UCSD-AML1 (cell line): ENCODE data around the gene GDPD5.

Source experiments
- DNase-seq: peaks from one replicate; lab custom pipeline; 2025; ENCODE audit not compliant: unreplicated experiment; lab: John Stamatoyannopoulos, UW

The GDPD5 gene

GRCh38 chr11:75403983-75404658 is 121.6 kb downstream of the GDPD5 start:
- no peak for DNase-seq

DNA sequence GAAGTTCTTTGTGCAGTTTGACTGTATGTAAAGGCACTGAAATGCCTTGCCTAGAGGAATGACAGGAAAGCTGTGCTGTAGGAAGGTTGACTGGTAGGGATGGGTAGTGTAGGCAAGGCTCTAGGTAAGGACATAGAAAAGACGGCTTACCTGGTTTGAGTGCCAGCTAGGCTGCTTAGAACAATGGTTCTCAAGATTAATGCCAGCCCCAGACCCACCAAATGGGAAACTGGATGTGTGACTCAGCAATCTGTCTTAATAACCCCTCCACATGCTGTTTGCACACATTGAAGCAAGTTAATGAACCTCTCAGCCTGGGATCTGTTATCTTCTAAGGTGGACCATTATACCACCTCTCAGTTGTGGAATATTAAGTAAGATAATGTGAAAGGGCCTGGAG is 122.7 kb downstream of the GDPD5 start:
- no peak for DNase-seq

DNA sequence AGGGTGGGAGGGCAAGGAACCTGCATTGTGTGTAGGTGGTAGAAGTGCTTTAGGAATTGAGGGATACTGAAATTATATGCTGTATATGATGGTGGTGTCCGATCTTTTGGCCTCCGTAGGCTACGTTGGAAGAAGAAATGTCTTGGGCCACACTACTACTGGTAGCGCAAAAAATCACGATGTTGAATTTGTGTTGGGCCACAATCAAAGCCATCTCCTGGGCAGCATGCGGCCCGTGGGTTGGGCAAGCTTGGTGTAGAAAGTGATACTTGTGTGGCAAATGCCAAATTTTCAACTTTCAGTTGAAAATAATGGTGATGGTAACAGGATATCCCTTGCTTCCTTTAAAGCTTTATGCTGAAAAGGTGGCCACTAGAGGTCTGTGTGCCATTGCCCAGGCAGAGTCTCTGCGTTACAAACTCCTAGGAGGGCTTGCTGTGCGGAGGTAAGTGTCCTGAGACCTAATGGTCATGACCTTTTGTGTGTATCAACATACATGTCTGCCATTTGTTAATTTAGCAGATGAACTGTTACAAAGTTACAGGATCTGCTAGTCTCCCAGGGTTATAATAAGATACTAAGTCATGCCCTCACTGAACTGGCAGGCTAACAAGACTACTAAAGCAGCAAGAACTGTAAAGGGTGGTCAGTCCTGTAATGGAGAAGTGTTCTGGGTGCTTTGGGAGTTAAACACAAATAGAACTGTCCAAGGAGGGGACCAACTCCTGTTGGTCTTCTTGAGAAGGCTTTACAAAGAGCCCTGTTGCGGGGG is 123.6 kb downstream of the GDPD5 start:
- no peak for DNase-seq

DNA sequence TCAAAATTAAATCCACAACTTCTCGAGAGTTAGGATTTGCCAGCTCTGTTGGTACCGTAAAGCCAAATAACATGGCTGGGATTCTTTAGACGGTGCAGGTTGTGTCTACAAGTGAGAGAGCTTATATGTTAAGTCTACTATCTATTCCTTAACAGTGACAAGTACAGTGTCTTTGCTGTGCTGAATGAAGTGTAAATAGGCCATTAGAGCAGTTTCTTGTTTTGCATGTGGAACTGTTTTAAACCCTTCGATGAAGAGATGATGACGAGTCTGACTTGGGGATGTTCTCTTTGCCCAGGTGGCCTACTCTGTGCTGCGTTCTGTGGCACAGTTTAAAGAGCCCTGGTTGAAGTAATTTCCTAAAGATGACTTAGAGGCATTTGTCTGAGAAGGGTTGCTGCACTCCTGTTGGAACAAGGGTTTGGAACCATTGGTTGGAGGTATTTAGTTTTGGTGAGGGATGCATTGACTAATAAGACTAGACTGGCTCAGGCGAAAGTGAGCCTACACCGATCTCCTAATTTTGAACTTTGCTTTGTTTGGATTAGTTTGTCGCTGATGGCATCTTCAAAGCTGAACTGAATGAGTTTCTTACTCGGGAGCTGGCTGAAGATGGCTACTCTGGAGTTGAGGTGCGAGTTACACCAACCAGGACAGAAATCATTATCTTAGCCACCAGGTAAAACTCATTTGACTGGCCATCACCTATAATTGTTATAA is 125.4 kb downstream of the GDPD5 start:
- DNase-seq, result no peak

DNA sequence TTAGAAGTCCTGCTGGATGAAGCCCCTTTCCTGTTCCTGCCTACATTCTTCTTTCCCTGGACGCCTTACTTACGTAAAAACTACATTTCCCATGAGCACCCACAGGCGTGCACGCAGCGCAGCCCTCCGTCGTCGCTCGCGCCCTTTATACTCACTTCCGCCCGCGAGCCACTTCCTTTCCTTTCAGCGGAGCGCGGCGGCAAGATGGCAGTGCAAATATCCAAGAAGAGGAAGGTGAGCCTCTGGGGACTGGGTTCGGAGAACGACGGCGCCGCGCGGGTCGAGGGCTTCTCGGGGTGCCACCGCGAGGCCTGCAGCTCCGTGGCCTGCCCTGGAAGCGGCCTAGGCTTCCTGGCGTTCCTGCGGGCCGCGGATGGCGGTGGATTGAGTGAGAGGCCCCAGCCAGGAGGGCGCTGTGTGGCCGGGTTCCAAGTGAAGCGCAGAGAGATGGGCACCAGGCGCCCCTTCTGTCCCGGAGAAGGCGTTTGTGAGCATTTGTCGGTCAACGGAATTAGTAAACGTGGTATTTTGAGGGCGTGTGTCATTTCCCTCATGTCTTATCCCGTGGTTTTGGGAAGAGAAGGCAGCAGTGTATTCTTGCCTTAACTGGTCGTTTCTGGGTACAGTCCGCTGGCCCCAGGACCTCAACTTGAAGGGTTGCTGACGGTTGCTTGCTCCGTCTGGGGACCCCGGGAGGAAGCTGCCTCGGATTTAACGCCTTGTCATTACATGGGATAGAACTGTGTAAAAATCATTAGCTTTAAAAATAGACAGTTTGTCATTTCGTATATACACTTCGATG is 126.2 kb downstream of the GDPD5 start, which contains the start of gene RPS3:
TSS of gene RPS3 (plus strand) at position 175 of the 802 bp plus-strand sequence. CDS start at position 205, 30 bp downstream.
- DNase-seq, result peak; percentile 90

DNA sequence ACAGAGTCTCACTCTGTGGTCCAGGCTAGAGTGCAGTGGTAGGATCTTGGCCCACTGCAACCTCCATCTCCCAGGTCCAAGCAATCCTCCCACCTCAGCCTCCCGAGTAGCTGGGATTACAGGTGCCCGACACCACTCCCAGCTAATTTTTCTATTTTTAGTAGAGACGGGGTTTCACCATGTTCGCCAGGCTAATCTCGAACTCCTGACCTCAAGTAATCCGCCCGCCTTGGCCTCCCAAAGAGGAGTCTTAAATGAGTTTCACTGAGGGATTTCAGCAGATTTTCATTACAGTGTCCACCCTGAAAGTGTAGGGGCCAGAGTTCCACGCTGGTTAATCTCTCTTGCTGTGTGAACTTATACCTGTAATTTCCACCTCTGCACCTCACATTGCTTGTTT is 126.8 kb downstream of the GDPD5 start:
- DNase-seq, result no peak

GRCh38 chr11:75394085-75394840 is 131.5 kb downstream of the GDPD5 start:
- no peak for DNase-seq

DNA sequence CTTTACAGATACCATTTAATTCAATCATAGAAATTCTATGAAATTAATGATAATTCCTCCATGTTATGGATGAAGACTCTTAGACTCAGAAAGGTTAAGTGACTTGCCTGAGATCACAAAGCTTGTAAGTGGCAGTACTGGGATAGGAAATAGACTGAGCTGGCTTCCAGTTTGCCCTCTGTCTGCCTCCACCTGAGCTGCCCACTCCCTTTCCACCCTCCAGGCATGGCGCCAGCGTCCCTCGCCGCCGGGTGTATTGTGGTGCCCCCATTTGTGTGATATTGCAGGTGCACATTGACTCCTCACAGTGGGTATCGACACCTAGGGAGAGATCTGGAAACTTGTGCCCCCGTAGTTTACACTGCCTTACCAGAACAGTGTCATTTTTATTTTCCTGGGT is 135.8 kb downstream of the GDPD5 start:
- no peak for DNase-seq

GRCh38 chr11:75389276-75389605 is 136.5 kb downstream of the GDPD5 start:
- no peak for DNase-seq

GRCh38 chr11:75388386-75389275 is 137.1 kb downstream of the GDPD5 start:
- peak; percentile 65 for DNase-seq

DNA sequence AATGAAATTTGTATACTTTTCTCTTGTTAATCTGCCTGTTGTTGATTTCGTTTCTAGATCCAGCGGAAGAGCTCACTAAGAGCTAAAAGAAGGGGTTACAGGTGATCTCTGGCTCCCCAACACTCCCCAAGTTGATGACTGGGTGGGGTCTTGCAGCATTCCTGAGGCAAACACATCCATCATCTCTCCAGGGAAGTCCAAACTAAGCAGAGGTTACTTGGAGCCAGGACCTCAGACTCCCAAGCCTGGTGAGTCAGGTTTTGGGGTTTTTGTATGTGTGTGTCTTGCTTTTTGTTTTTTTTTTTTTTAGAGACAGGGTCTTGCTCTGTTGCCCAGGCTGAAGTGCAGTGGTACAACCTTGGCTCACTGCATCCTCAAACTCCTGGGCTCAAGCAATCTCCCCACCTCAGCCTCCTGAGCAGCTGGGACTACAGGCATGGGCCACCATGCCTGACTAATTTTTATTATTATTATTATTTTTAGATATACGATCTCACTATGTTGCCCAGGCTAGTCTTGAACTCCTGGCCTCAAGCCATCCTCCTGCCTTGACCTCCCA is 137.9 kb downstream of the GDPD5 start:
- DNase-seq, result no peak

- no peak for DNase-seq
Observed at GRCh38 chr11:75386942-75387630, 138.7 kb downstream of the GDPD5 start.
